PC-3 (cell line): Measurements from ENCODE around the gene ATG5. TPM values are rescaled to one million over a fixed set of nuclear protein-coding genes. Genes with fewer than 3 reads are reported as not detected.

Experiments used
- ATAC-seq: fragments of 200-7000 bp; cut with Tn5 transposase; 2 replicates; pipeline ENCODE4 v1.9.1; 2020; ENCODE audit warnings: mild to moderate bottlenecking, moderate library complexity
- BruUV-seq: library from RNA; stranded (reverse); fragments of 400-500 nt; replicated peaks from 2 replicates; lab custom pipeline; 2021; lab: Mats Ljungman, UMichigan
- CTCF ChIA-PET: fragments of 300-600 bp; sonication (Branson Sonifier 250); formaldehyde crosslinking; loops from one replicate; lab custom pipeline; 2022; ENCODE audit warnings: antibody characterized with exemption; lab: Charles Lee
- POLR2A ChIA-PET: fragments of 300-600 bp; sonication (Branson Sonifier 250); formaldehyde crosslinking; loops from one replicate; lab custom pipeline; 2022; ENCODE audit warnings: antibody characterized with exemption; ENCODE audit not compliant: unreplicated experiment; lab: Charles Lee
- DNase-seq: peaks from one replicate; pipeline ENCODE4 v3.0.0-alpha.2; 2015
- H2AFZ ChIP-seq: fragments of 300-600 bp; sonication (generic); 2 replicates; pipeline ENCODE4 v1.6.0; 2016; ENCODE audit warnings: antibody characterized with exemption, low read length
- H3F3A ChIP-seq: fragments of 300-600 bp; sonication (generic); one replicate; pipeline ENCODE4 v1.6.0; 2017; ENCODE audit warnings: antibody characterized with exemption, low read length, control low read depth, mild to moderate bottlenecking; ENCODE audit not compliant: unreplicated experiment
- H3K27ac ChIP-seq: fragments of 300-600 bp; sonication (generic); 2 replicates; pipeline ENCODE4 v1.5.1; 2016; ENCODE audit warnings: mild to moderate bottlenecking, low read length
- H3K27me3 ChIP-seq: fragments of 300-600 bp; sonication (generic); 2 replicates; pipeline ENCODE4 v1.6.1; 2016; ENCODE audit warnings: low read length, mixed read lengths
- H3K36me3 ChIP-seq: fragments of 300-600 bp; sonication (generic); 2 replicates; pipeline ENCODE4 v1.6.1; 2016; ENCODE audit warnings: low read depth, mixed run types, low read length, mixed read lengths
- H3K4me1 ChIP-seq: fragments of 300-600 bp; sonication (generic); 2 replicates; pipeline ENCODE4 v1.5.1; 2016; ENCODE audit warnings: low read length; ENCODE audit not compliant: insufficient read depth
- H3K4me2 ChIP-seq: fragments of 300-600 bp; sonication (generic); 2 replicates; pipeline ENCODE4 v1.6.0; 2016; ENCODE audit warnings: low read length
- H3K4me3 ChIP-seq: fragments of 300-600 bp; sonication (generic); 2 replicates; pipeline ENCODE4 v1.5.1; 2016; ENCODE audit warnings: mild to moderate bottlenecking, low read length, mixed read lengths
- H3K79me2 ChIP-seq: fragments of 300-600 bp; sonication (generic); 2 replicates; pipeline ENCODE4 v1.6.1; 2017; ENCODE audit warnings: low read length, mixed read lengths
- H3K9ac ChIP-seq: fragments of 300-600 bp; sonication (generic); 2 replicates; pipeline ENCODE4 v1.6.0; 2016; ENCODE audit warnings: mild to moderate bottlenecking, low read length
- H3K9me2 ChIP-seq: fragments of 300-600 bp; sonication (generic); replicated peaks from 2 replicates; pipeline ENCODE4 v1.6.1; 2016; ENCODE audit warnings: mixed run types, low read length, mixed read lengths
- H3K9me3 ChIP-seq: fragments of 300-600 bp; sonication (generic); 2 replicates; pipeline ENCODE4 v1.6.1; 2016; ENCODE audit warnings: low read length, mixed read lengths
- H4K20me1 ChIP-seq: fragments of 300-600 bp; sonication (generic); 2 replicates; pipeline ENCODE4 v1.6.1; 2016; ENCODE audit warnings: low read length, mixed read lengths
- EZH2 ChIP-seq: fragments of 300-600 bp; sonication (generic); IDR thresholded peaks from one replicate; pipeline ENCODE4 v1.6.1; 2017; ENCODE audit warnings: antibody characterized with exemption, mild to moderate bottlenecking, low read length; ENCODE audit not compliant: unreplicated experiment
- EZH2phosphoT487 ChIP-seq: fragments of 300-600 bp; sonication (generic); IDR thresholded peaks from 2 replicates; pipeline ENCODE4 v1.6.1; 2018; ENCODE audit warnings: mild to moderate bottlenecking, antibody characterized with exemption, low read length, borderline replicate concordance
- intact Hi-C: fragments of 100-400 bp; cut with micrococcal nuclease; formaldehyde crosslinking; loops from 2 replicates; pipeline ENCODE4 v1.9.0; 2023
- total RNA-seq: library from RNA; depleted of rRNA; stranded (reverse); fragments of >200 nt; gene quantifications from 2 replicates; pipeline ENCODE4 v1.2.3, GENCODE V29; 2014
- TF ChIP-seq, protein P1 (sequence below): fragments of 300-600 bp; sonication (generic); conservative IDR thresholded peaks from 2 replicates; pipeline ENCODE4 v1.5.1; 2017; ENCODE audit warnings: antibody characterized with exemption, low read depth, mild to moderate bottlenecking, low read length

The ATG5 gene
- total RNA-seq, 1 experiment from 2014 or later: 38.8 TPM

DNA sequence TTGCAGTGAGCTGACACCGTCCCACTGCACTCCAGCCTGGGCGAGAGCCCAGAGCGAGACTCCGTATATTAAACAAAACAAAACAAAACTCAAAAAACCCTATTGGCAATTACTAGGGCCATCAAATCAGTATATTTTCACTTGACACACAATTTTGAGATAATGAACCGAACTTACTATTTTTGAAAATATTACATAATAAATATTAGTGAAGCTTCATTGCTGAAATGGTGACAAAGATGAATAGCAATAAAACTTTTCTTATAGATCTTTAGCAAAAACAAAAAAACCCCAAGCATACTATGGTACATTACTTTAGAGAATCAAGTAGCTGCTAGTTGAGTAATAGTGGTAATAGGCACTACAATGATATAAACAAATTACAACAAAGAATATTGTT is 113.0 kb downstream of the ATG5 start:
- Histone ChIP-seq H3K36me3 (no peaks in the 10 kb centered on the region; the same call in 1 of the 2 replicates), H3K4me3 (no peak overlapping the region), H3K9ac (no peak overlapping the region), H4K20me1 (no peaks in the 10 kb centered on the region), H3K4me1 (no peaks in the 10 kb centered on the region), H3K9me3 (no peaks in the 10 kb centered on the region), H3K79me2 (no peaks in the 10 kb centered on the region), H3K4me2 (no peak overlapping the region), H2AFZ (no peak overlapping the region), H3K27ac (no peak overlapping the region), H3K9me2 (no peaks in the 10 kb centered on the region), H3K27me3 (no peaks in the 10 kb centered on the region), H3F3A (no peaks in the 10 kb centered on the region)
- TF ChIP-seq, protein P1, sequence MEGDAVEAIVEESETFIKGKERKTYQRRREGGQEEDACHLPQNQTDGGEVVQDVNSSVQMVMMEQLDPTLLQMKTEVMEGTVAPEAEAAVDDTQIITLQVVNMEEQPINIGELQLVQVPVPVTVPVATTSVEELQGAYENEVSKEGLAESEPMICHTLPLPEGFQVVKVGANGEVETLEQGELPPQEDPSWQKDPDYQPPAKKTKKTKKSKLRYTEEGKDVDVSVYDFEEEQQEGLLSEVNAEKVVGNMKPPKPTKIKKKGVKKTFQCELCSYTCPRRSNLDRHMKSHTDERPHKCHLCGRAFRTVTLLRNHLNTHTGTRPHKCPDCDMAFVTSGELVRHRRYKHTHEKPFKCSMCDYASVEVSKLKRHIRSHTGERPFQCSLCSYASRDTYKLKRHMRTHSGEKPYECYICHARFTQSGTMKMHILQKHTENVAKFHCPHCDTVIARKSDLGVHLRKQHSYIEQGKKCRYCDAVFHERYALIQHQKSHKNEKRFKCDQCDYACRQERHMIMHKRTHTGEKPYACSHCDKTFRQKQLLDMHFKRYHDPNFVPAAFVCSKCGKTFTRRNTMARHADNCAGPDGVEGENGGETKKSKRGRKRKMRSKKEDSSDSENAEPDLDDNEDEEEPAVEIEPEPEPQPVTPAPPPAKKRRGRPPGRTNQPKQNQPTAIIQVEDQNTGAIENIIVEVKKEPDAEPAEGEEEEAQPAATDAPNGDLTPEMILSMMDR: no peak
- TF ChIP-seq EZH2phosphoT487 (no peak), EZH2 (no peak)
- CTCF ChIA-PET: no interaction called here
- ATAC-seq (no peak), DNase-seq (no peak)
- POLR2A ChIA-PET: no interaction called here
- intact Hi-C loops: no loop called here
- BruUV-seq: no TSS peak

GRCh38 chr6:106206905-106207304 is 118.7 kb downstream of the ATG5 start:
- intact Hi-C loops: no loop called here
- Histone ChIP-seq H3F3A (no peaks in the 10 kb centered on the region), H3K4me3 (no peak overlapping the region), H3K79me2 (no peaks in the 10 kb centered on the region), H3K27me3 (no peaks in the 10 kb centered on the region), H4K20me1 (no peaks in the 10 kb centered on the region), H3K4me2 (no peak overlapping the region), H3K36me3 (no peaks in the 10 kb centered on the region; the same call in 1 of the 2 replicates), H3K4me1 (no peaks in the 10 kb centered on the region), H3K9me2 (no peaks in the 10 kb centered on the region), H2AFZ (no peak overlapping the region), H3K9me3 (no peaks in the 10 kb centered on the region), H3K9ac (no peak overlapping the region), H3K27ac (no peak overlapping the region)
- ATAC-seq (no peak), DNase-seq (no peak)
- POLR2A ChIA-PET: interaction anchor here (0.6 kb wide), 1 partner anchor 54 kb away, joined by 5 read pairs; no protein-coding TSS in a partner anchor
- TF ChIP-seq, protein P1: no peak
- TF ChIP-seq EZH2phosphoT487: no peak
- TF ChIP-seq EZH2: no peak
- no TSS peak for BruUV-seq
- CTCF ChIA-PET: no interaction called here

GRCh38 chr6:106204961-106205360 is 120.6 kb downstream of the ATG5 start:
- Histone ChIP-seq H3K9ac (no peak overlapping the region), H3K36me3 (peaks cover 6% of the 10 kb centered on the region), H3K9me3 (no peaks in the 10 kb centered on the region), H3F3A (no peaks in the 10 kb centered on the region), H3K4me1 (no peaks in the 10 kb centered on the region), H3K4me3 (no peak overlapping the region), H3K9me2 (no peaks in the 10 kb centered on the region), H3K4me2 (no peak overlapping the region), H3K27ac (no peak overlapping the region), H2AFZ (no peak overlapping the region), H3K27me3 (no peaks in the 10 kb centered on the region), H3K79me2 (no peaks in the 10 kb centered on the region), H4K20me1 (no peaks in the 10 kb centered on the region)
- ChIA-PET POLR2A (no interaction called here), CTCF (no interaction called here)
- DNase-seq: no peak
- intact Hi-C loops: no loop called here
- BruUV-seq: no TSS peak
- TF ChIP-seq, protein P1: no peak
- TF ChIP-seq EZH2 (no peak), EZH2phosphoT487 (no peak)
- ATAC-seq: no peak
